Activated gamma-delta T cell (primary cell): ENCODE measurements around the gene PCYT2.
"Not testable (repeated sequence)": the region's sequence is repeated elsewhere in the genome, so short reads cannot be mapped to it uniquely, and the experiment has no call there.

Source experiments
- DNase-seq: peaks from one replicate; lab custom pipeline; 2025; lab: John Stamatoyannopoulos, UW

PCYT2 gene

GRCh38 chr17:81927653-81928543 lies 16.7 kb upstream of the PCYT2 start, which contains the start of gene MAFG:
Gene MAFG, minus strand, starts transcription at chr17:81927735. Its CDS starts 4,550 bp downstream, at chr17:81923185.
- DNase-seq = peak; percentile 88

GRCh38 chr17:81927152-81927652 lies 16.0 kb upstream of the PCYT2 start:
- no peak for DNase-seq

GRCh38 chr17:81926451-81927151 lies 15.4 kb upstream of the PCYT2 start:
- no peak for DNase-seq

- DNase-seq = no peak
Measured at GRCh38 chr17:81925860-81926450, 14.8 kb upstream of the PCYT2 start.

- no peak for DNase-seq
Measured at GRCh38 chr17:81924557-81925532, 13.6 kb upstream of the PCYT2 start.

GRCh38 chr17:81923302-81924260 lies 12.4 kb upstream of the PCYT2 start:
- no peak for DNase-seq

- DNase-seq = no peak
Measured at GRCh38 chr17:81922566-81923301, 11.5 kb upstream of the PCYT2 start.

GRCh38 chr17:81921996-81922565 lies 10.9 kb upstream of the PCYT2 start:
- no peak for DNase-seq

GRCh38 chr17:81921537-81921862 lies 10.3 kb upstream of the PCYT2 start:
- DNase-seq = no peak

- no peak for DNase-seq
Measured at GRCh38 chr17:81920612-81921536, 9.7 kb upstream of the PCYT2 start.

- DNase-seq = no peak
Measured at GRCh38 chr17:81918832-81919545, 7.8 kb upstream of the PCYT2 start.

- not testable (repeated sequence) for DNase-seq
Measured at GRCh38 chr17:81918333-81918669, 7.1 kb upstream of the PCYT2 start.

- peak; percentile 79 for DNase-seq
Measured at GRCh38 chr17:81917565-81918332, 6.5 kb upstream of the PCYT2 start, which contains the start of gene SIRT7. Gene SIRT7, minus strand, starts transcription at chr17:81918176. Its CDS starts 45 bp downstream, at chr17:81918131.

- no peak for DNase-seq
Measured at GRCh38 chr17:81916234-81917001, 5.2 kb upstream of the PCYT2 start.

GRCh38 chr17:81915331-81915730 lies 4.1 kb upstream of the PCYT2 start:
- DNase-seq = no peak
